Ishikawa (cell line): ENCODE data around the gene RAB31.

Source experiments
- CEBPB ChIP-seq: IDR thresholded peaks from 2 replicates; pipeline ENCODE4 v1.6.1; 2012
- CREB1 ChIP-seq: IDR thresholded peaks from 2 replicates; pipeline ENCODE4 v1.6.1; 2012; ENCODE audit warnings: low read depth
- EGR1 ChIP-seq: IDR thresholded peaks from 2 replicates; pipeline ENCODE4 v1.6.1; 2012
- EP300 ChIP-seq: IDR thresholded peaks from 2 replicates; pipeline ENCODE4 v1.6.1; 2012; ENCODE audit warnings: borderline replicate concordance
- FOXM1 ChIP-seq: IDR thresholded peaks from 2 replicates; pipeline ENCODE4 v1.6.1; 2012; ENCODE audit warnings: low read depth, borderline replicate concordance
- RAD21 ChIP-seq: IDR thresholded peaks from 2 replicates; pipeline ENCODE4 v1.6.1; 2012; ENCODE audit warnings: low read depth
- REST ChIP-seq: IDR thresholded peaks from 2 replicates; pipeline ENCODE4 v1.6.1; 2012; ENCODE audit warnings: low read depth, mild to moderate bottlenecking
- TAF1 ChIP-seq: IDR thresholded peaks from 2 replicates; pipeline ENCODE4 v1.6.1; 2012; ENCODE audit warnings: low read depth, mild to moderate bottlenecking
- TCF12 ChIP-seq: IDR thresholded peaks from 2 replicates; pipeline ENCODE4 v1.6.1; 2012; ENCODE audit warnings: low read depth
- TEAD4 ChIP-seq: IDR thresholded peaks from 2 replicates; pipeline ENCODE4 v1.6.1; 2012
- YY1 ChIP-seq: IDR thresholded peaks from 2 replicates; pipeline ENCODE4 v1.6.1; 2012; ENCODE audit warnings: low read depth
- TF ChIP-seq, protein P1 (sequence below): IDR thresholded peaks from 2 replicates; pipeline ENCODE4 v1.6.1; 2012
- TF ChIP-seq, protein P2 (sequence below): IDR thresholded peaks from 2 replicates; pipeline ENCODE4 v1.6.1; 2012

GRCh38 chr18:9665314-9665713, 42.8 kb upstream of the RAB31 start:
- no peak for TF ChIP-seq RAD21
- TF ChIP-seq, protein P1, sequence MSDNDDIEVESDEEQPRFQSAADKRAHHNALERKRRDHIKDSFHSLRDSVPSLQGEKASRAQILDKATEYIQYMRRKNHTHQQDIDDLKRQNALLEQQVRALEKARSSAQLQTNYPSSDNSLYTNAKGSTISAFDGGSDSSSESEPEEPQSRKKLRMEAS, result no peak
- no peak for TF ChIP-seq TEAD4
- no peak for TF ChIP-seq TAF1
- no peak for TF ChIP-seq EP300
- TF ChIP-seq REST, result no peak
- no peak for TF ChIP-seq FOXM1
- TF ChIP-seq YY1, result no peak
- no peak for TF ChIP-seq CREB1
- TF ChIP-seq CEBPB, result no peak
- TF ChIP-seq, protein P2, sequence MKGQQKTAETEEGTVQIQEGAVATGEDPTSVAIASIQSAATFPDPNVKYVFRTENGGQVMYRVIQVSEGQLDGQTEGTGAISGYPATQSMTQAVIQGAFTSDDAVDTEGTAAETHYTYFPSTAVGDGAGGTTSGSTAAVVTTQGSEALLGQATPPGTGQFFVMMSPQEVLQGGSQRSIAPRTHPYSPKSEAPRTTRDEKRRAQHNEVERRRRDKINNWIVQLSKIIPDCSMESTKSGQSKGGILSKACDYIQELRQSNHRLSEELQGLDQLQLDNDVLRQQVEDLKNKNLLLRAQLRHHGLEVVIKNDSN, result no peak
- TF ChIP-seq TCF12, result no peak
- no peak for TF ChIP-seq EGR1
